NB4 (cell line): ENCODE data around the gene SLC66A2.

Experiments used
- CTCF ChIP-seq: IDR thresholded peaks from one replicate; pipeline ENCODE4 v1.5.1; 2012; ENCODE audit warnings: low read depth, low read length
- MAX ChIP-seq: IDR thresholded peaks from 2 replicates; pipeline ENCODE4 v1.6.1; 2011; ENCODE audit warnings: low read depth, low read length
- MYC ChIP-seq: IDR thresholded peaks from 2 replicates; pipeline ENCODE4 v1.6.1; 2011; ENCODE audit warnings: low read depth, low read length
- POLR2A ChIP-seq: IDR thresholded peaks from 2 replicates; pipeline ENCODE4 v1.6.1; 2011; ENCODE audit warnings: mild to moderate bottlenecking; ENCODE audit not compliant: insufficient read length; ENCODE audit errors: extremely low read depth

GRCh38 chr18:79916546-79917168 lies 34.8 kb downstream of the SLC66A2 start:
- TF ChIP-seq CTCF (no peak), POLR2A (no peak), MYC (no peak), MAX (no peak)
